HUDEP-2 (cell line): ENCODE data around the gene KRTAP4-11.
"Not testable (repeated sequence)": the region's sequence is repeated elsewhere in the genome, so short reads cannot be mapped to it uniquely, and the experiment has no call there.

Experiments used
- DNase-seq, 76 experiments: peaks; one replicate each; lab custom pipeline; 2025; ENCODE audit not compliant: unreplicated experiment in 76 of 76; lab: John Stamatoyannopoulos, UW

KRTAP4-11 gene

GRCh38 chr17:41088760-41089352 is 29.3 kb downstream of the KRTAP4-11 start:
- DNase-seq, result not testable (repeated sequence)

DNA sequence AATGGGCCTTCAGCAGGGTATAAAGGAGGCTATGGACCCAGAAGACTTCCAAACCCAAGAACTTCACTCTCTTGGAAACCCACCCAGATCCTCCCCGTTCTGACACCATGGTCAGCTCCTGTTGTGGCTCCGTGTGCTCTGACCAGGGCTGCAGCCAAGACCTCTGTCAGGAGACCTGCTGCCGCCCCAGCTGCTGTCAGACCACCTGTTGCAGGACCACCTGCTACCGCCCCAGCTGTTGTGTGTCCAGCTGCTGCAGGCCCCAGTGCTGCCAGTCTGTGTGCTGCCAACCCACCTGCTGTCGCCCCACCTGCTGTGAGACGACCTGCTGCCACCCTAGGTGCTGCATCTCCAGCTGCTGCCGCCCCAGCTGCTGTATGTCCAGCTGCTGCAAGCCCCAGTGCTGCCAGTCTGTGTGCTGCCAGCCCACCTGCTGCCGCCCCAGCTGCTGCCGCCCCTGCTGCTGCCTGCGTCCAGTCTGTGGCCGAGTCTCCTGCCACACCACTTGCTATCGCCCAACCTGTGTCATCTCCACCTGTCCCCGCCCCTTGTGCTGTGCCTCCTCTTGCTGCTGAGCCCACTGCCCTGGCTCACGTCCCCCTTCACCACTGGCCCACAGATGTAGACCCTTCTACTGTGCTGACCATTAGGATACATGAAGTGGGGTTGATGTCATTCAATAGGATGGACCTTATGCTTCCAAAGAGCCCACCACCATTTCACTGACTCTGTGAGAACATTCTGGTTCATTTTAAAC is 33.9 kb downstream of the KRTAP4-11 start, which contains the start of gene KRTAP4-7:
Gene KRTAP4-7 (plus strand): TSS at position 51 of the 757 bp plus-strand sequence. CDS start 57 bp downstream, at position 108.
- not testable (repeated sequence) for DNase-seq

DNA sequence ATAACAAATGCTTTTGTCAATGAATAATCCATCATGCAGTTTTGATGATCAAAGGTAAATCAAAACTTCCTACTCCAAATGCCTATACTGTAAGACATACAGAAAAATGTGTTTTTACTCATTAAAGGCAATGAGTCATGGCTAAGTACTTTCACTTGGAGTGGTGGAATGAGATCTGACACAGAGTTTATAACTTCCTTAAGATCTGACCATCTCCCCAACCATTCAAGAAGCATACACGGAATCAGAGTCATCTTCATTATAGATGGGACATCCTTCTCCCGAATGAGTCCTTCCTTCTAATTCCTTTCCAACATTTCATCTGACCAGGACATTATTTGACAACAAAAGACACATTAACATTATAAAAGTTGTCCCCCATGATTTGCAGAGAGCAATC is 34.7 kb downstream of the KRTAP4-11 start:
- not testable (repeated sequence) for DNase-seq

GRCh38 chr17:41082626-41083025 is 35.5 kb downstream of the KRTAP4-11 start:
- DNase-seq, result no peak

GRCh38 chr17:41076788-41077187 is 41.4 kb downstream of the KRTAP4-11 start:
- DNase-seq, result no peak

- no peak for DNase-seq
Measured at GRCh38 chr17:41073676-41074075, 44.5 kb downstream of the KRTAP4-11 start.

GRCh38 chr17:41071606-41072360 is 46.4 kb downstream of the KRTAP4-11 start:
- no peak for DNase-seq

DNA sequence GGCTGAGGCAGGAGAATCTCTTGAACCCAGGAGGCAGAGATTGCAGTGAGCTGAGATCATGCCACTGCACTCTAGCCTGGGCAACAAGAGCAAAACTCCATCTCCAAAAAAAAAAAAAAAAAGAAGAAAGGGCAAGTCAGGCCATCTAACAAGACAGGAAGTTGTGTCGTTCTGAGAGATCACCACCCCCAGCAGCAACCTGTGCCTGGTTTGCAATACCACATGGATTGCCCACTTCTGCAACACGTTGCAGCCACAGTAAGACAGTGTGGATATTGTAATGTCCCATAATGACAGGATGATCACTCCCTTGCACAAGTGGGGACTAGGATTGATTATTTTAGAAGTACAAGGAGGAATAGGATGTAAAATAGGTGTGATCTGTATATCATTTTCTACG is 49.1 kb downstream of the KRTAP4-11 start:
- DNase-seq, result no peak

- DNase-seq, result no peak
Measured at GRCh38 chr17:41067281-41067680, 50.9 kb downstream of the KRTAP4-11 start.
